Measurements from ENCODE around the gene PNLIPRP3.

Gene PNLIPRP3

DNA sequence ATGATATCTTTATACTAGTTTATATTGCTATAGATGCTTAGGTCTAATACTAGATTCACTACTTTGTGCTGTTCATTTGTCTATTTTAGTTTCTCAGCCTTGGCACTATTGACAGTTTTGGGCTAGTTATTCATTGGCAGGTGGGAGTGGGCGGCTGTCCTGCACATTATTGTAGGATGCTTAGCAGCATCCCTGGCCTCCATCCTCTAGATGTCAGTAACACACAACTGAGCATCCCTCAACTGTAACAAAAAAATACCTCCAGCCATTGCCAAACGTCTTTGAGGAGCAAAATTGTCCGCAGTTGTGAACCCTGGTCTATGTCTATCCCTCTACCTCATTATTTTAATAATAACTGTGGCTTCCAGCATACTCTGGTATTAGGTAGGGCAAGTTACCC, 83.7 kb downstream of the PNLIPRP3 start:
- DNase-seq = no peak

DNA sequence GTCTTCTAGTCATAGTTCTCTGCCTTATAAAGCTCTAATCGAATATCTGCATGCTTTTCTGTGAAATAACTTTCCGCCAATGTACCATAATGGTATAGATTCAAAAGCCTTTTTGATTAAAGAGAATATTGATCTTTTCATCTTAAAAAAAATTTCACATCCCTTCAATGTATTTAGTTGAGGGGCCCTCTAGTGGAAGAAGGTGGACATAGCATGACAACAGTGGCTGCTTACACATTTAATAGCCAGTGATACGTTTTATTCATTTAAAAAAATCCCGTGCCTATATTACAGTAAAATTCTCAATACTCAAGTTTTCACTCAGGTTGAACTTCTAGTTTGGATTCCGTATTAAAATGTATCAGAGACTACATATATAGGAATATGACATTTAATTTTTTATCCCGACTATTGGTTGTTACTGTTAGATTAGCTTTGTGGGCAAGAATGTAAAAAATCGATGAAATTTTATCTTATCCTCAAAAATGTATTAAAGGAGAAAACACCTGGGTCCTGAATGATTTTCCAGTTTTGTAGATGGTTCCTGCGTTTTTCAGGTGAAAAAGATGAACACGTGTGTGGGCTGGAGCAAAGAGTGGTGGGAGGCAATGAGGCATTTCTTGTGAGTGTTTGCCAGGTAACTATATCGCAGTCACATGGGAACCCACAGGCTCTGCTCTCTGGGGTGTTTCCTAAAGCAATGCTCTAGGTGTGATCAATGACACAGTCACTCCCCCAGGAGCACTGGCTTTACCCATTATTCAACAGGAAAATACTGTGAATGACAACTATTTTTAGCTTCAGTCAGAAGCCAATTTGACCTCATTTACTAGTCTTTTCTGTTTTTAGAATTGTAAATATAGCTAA, 94.0 kb downstream of the PNLIPRP3 start:
- no peak for DNase-seq

DNA sequence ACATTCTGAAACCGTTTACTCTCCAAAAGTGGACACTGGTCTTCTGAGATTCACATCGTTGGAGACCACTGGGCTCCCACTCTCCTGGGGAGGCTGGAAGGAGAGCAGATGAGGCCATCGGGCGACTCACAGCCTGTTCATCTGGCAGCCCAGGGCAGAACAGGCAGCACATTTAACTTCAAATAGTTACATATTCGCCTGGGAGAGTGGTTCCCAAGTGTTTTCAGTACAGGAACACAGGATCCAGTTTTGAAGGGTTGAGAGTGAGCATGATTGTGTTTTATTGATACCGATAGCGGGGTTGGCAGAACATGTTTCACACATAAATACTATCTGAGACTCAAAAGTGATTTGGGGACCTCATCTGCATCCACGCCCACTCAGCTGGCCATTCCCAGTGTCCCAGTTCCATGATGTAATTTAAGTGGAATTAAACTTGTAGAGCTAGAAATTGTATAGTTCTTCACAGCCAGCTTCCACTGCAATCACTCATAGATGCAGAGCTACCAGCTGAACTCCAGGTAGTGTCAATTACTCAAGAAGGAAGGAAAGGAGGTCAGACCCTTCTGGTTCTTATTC, 95.2 kb downstream of the PNLIPRP3 start:
- DNase-seq = no peak

DNA sequence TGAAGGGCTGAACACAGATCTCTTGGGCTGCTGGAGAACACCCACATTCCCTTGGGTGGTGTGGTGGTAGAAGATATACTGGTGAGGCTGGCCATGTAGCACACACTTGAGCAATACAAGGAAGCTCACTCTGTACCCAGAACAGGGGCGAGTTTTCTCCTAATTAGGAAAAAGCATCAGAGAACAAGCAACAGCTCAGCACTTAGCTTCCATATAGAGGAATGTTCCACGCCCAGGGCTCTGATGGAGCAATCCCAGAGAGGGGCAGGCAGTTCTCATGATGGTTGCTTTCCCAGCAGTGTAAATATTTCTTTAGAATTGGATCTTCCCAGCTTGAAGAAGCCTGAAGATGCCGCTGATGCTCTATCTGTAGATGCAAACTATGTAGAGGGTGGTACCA, 97.1 kb downstream of the PNLIPRP3 start:
- DNase-seq = no peak

DNA sequence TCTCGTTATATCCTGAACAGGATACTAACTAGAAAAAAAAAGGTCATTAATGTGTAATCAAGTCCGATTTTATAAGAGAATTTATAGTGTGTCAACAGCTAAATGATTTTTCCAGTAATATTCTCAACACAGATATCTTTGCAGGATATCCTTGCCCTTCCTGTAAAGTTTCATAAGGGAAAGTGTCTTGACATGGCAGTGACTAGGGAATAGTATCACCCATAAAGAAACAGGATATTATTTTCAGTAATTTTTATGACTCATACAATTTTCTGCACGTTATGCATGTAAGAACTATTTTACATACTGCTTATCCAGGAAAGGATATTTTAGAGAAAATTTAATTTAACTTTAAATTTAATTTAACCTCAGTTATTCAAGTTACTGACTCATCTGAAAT, 98.6 kb downstream of the PNLIPRP3 start:
- no peak for DNase-seq

Measured in NCI-H2081 treated with DMSO at 0.1 percent for 48 hours (cell line).